Measurements from ENCODE around the gene KLHL40.

The KLHL40 gene

GRCh38 chr3:42680806-42681205 lies 4.5 kb upstream of the KLHL40 start:
- H3K4me3 ChIP-seq (ENCODE audit: low read depth, low read length): no peak overlapping the region
- TF ChIP-seq, protein P1, sequence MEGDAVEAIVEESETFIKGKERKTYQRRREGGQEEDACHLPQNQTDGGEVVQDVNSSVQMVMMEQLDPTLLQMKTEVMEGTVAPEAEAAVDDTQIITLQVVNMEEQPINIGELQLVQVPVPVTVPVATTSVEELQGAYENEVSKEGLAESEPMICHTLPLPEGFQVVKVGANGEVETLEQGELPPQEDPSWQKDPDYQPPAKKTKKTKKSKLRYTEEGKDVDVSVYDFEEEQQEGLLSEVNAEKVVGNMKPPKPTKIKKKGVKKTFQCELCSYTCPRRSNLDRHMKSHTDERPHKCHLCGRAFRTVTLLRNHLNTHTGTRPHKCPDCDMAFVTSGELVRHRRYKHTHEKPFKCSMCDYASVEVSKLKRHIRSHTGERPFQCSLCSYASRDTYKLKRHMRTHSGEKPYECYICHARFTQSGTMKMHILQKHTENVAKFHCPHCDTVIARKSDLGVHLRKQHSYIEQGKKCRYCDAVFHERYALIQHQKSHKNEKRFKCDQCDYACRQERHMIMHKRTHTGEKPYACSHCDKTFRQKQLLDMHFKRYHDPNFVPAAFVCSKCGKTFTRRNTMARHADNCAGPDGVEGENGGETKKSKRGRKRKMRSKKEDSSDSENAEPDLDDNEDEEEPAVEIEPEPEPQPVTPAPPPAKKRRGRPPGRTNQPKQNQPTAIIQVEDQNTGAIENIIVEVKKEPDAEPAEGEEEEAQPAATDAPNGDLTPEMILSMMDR (conservative IDR thresholded peaks at IDR 0.05; ENCODE audit: low read depth, low read length): no peak
- DNase-seq (ENCODE audit: low read depth): peak; percentile 30

DNA sequence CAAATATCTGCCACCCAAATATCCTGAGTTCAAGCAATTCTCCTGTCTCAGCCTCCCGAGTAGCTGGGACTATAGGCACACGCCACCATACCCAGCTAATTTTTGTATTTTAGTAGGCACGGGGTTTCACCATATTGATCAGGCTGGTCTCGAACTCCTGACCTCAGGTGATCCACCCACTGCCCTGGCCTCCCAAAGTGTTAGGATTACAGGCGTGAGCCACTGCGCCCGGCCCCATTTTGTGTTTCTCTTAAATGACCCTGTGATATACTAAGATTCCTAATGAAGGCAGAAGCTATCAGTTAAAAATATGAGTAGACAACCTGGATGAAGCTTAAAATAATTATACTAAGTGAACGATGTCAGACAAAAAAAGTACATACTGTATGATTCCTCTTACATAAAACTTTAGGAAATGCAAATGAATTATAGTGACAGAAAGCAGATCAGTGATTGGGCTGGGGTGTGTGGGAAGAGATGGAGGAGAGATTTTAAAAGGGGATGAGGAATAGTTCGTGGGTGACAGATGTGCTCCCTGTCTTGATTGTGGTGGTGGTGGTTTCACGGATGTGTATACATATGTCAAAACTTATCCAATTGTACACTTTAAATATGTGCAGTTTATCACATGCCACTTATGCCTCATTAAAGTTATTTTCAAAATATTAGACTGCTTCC lies 3.8 kb upstream of the KLHL40 start:
- TF ChIP-seq, protein P1 (conservative IDR thresholded peaks at IDR 0.05; ENCODE audit: low read depth, low read length): no peak
- no peak for DNase-seq (ENCODE audit: low read depth)
- no peak overlapping the region for H3K4me3 ChIP-seq (ENCODE audit: low read depth, low read length)

DNA sequence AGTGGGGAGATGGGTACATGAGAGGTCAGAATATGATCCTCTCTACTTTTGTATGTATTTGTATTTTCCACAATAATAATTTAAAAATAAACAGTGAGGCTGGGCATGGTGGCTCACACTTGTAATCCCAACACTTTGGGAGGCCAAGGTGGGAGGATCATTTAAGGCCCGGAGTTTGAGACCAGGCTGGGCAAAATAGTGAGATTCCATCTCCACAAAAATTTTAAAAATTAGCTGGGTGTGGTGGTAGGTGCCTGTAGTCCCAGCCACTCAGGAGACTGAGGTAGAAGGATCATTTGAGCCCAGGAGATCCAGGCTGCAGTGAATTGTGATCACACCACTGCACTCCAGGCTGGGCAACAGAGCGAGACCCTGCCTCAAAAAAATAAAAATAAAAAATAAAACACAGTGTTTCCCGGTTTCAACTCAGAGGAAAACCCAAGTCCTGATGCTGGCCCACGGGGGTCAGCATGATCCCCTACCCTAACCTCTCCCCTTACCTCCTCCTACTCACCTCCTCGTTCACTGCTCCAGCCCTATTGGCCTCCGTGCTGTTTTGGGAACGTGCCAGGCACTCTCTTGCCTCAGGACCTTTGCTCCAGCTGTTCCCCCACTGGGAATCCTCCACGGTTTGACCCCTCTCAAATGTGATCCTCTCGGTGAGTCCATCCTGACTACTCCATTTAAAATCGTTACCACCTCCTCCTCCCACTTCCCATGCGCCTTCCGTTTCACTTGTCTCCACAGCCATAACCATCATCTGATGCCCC lies 2.9 kb upstream of the KLHL40 start:
- no peak for DNase-seq (ENCODE audit: low read depth)
- TF ChIP-seq, protein P1 (conservative IDR thresholded peaks at IDR 0.05; ENCODE audit: low read depth, low read length): no peak
- no peak overlapping the region for H3K4me3 ChIP-seq (ENCODE audit: low read depth, low read length)

DNA sequence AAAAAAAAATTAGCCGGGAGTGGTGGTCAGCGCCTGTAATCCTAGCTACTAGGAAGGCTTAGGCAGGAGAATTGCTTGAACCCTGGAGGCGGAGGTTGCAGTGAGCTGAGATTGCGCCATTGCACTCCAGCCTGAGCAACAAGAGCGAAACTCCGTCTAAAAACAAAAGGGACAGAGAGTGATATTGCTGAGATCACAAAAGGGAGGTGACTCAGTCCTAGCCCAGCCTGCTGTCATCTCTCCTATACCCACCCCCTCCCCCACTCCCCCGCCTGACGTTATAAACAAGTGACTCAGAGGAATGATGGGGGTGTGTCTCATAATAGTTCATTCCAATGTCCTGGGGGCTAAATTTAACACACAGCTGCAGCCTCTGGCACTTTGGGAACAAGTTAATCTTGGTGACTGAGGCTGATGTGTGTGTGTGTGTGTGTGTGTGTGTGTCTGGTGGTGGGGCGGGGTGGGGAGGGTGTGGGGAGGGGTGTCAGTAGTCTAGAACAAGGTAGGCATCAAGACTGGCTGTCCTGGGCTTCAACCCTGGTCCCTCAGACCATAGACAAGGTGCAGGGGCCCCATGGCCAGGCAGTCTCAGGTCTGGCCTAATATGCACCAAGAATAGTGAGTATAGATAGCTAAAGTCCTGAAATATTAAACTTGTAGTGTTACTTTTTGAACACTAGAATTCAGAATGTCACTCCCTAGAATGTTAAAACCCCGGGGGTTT lies 1.3 kb upstream of the KLHL40 start:
- peak; percentile 90 for DNase-seq (ENCODE audit: low read depth)
- no peak overlapping the region for H3K4me3 ChIP-seq (ENCODE audit: low read depth, low read length)

DNA sequence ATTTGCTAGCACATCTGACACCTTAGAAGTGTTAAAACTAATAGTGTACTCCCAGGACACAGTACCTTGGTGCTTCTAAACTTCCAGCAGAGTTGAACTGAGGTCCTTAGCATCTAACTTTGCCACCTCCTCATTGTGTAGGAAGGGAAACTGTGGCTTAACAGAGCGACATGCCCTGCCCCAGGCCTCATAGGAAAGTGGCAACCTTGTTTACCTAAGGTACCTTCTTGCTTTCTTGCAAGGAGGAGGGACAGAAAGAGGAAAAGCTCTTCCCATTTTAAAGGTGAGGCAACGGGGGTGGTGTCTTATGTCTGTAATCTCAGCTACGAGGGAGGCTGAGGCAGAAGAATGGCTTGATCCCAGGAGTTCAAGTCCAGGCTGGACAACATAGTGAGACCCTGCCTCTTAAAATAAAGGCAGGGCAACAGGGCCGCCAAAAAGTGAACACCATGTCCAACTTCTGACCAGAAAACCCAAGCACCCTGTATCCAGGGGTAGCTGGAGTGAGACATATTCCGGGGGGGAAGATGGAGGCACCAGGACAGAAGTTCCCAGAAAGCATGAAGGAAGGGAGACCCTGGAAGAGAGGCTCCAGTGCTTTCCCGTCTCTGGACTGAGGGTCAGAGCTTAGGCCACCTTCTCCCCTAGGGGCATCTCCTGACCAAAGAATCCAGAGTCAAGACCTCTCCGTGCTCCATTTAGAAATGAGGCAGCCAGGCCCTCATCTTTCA lies 540 bp upstream of the KLHL40 start:
- no peak overlapping the region for H3K4me3 ChIP-seq (ENCODE audit: low read depth, low read length)

More for the DNA sequence above, 1.3 kb upstream of the KLHL40 start:
- TF ChIP-seq, protein P1 (conservative IDR thresholded peaks at IDR 0.05; ENCODE audit: low read depth, low read length): no peak

More for the DNA sequence above, 540 bp upstream of the KLHL40 start:
- DNase-seq (ENCODE audit: low read depth): no peak
- TF ChIP-seq, protein P1 (conservative IDR thresholded peaks at IDR 0.05; ENCODE audit: low read depth, low read length): no peak

Data from choroid plexus epithelial cell (primary cell).